H9 (cell line): Measurements from ENCODE around the gene PFKFB2. TPM values are rescaled to one million over a fixed set of nuclear protein-coding genes. Genes with fewer than 3 reads are reported as not detected.

Source experiments
- DNase-seq: peaks from one replicate; pipeline ENCODE4 v3.0.0-alpha.2; 2017
- H2AFZ ChIP-seq: one replicate; pipeline ENCODE4 v1.6.1; 2013; ENCODE audit warnings: mild to moderate bottlenecking, low read length, control low read depth, moderate library complexity
- H2AK5ac ChIP-seq: 2 replicates; pipeline ENCODE4 v1.6.1; 2013; ENCODE audit warnings: low read length, control low read depth, mixed read lengths; ENCODE audit not compliant: insufficient read length
- H2BK120ac ChIP-seq: one replicate; pipeline ENCODE4 v1.6.1; 2013; ENCODE audit warnings: low read depth, mild to moderate bottlenecking, low read length, control low read depth, inconsistent platforms; ENCODE audit not compliant: poor library complexity, severe bottlenecking
- H2BK12ac ChIP-seq: 2 replicates; pipeline ENCODE4 v1.6.1; 2013; ENCODE audit warnings: low read length, control low read depth, mixed read lengths, low read depth; ENCODE audit not compliant: insufficient read length
- H2BK15ac ChIP-seq: 2 replicates; pipeline ENCODE4 v1.6.1; 2013; ENCODE audit warnings: low read depth, low read length, control low read depth
- H2BK20ac ChIP-seq: one replicate; pipeline ENCODE4 v1.6.1; 2013; ENCODE audit warnings: low read depth, mild to moderate bottlenecking, low read length, control low read depth, inconsistent platforms; ENCODE audit not compliant: poor library complexity, severe bottlenecking
- H2BK5ac ChIP-seq: 2 replicates; pipeline ENCODE4 v1.6.1; 2013; ENCODE audit warnings: low read length, control low read depth, mixed read lengths; ENCODE audit not compliant: insufficient read length
- H3K14ac ChIP-seq: 2 replicates; pipeline ENCODE4 v1.6.1; 2013; ENCODE audit warnings: low read length, control low read depth; ENCODE audit not compliant: insufficient read depth
- H3K18ac ChIP-seq: 2 replicates; pipeline ENCODE4 v1.6.1; 2013; ENCODE audit warnings: low read depth, mild to moderate bottlenecking, mixed read lengths, low read length, control low read depth; ENCODE audit not compliant: insufficient read length
- H3K23ac ChIP-seq: 2 replicates; pipeline ENCODE4 v1.6.1; 2013; ENCODE audit warnings: low read length, control low read depth, mixed read lengths, low read depth; ENCODE audit not compliant: insufficient read length
- H3K23me2 ChIP-seq: 2 replicates; pipeline ENCODE4 v1.6.1; 2013; ENCODE audit warnings: low read depth, mild to moderate bottlenecking, mixed read lengths, low read length, control low read depth; ENCODE audit not compliant: insufficient read length, poor library complexity, severe bottlenecking
- H3K27ac ChIP-seq: 2 replicates; pipeline ENCODE4 v1.5.1; 2013; ENCODE audit warnings: low read length, control low read depth, mixed read lengths, low read depth; ENCODE audit not compliant: insufficient read length
- H3K27me3 ChIP-seq: 2 replicates; pipeline ENCODE4 v1.6.1; 2013; ENCODE audit warnings: low read length, control low read depth, inconsistent platforms; ENCODE audit not compliant: insufficient read depth
- H3K4ac ChIP-seq: 2 replicates; pipeline ENCODE4 v1.6.1; 2013; ENCODE audit warnings: low read depth, mild to moderate bottlenecking, control low read depth, inconsistent platforms, low read length, moderate library complexity
- H3K4me1 ChIP-seq: 2 replicates; pipeline ENCODE4 v1.6.1; 2013; ENCODE audit warnings: low read length, control low read depth, inconsistent platforms; ENCODE audit not compliant: insufficient read depth
- H3K4me2 ChIP-seq: 2 replicates; pipeline ENCODE4 v1.6.1; 2013; ENCODE audit warnings: low read length, control low read depth, mixed read lengths; ENCODE audit not compliant: insufficient read length, insufficient read depth
- H3K56ac ChIP-seq: 2 replicates; pipeline ENCODE4 v1.6.1; 2013; ENCODE audit warnings: low read depth, mild to moderate bottlenecking, mixed read lengths, low read length, control low read depth; ENCODE audit not compliant: insufficient read length
- H3K79me1 ChIP-seq: 2 replicates; pipeline ENCODE4 v1.6.1; 2013; ENCODE audit warnings: low read depth, mild to moderate bottlenecking, moderate library complexity, low read length, control low read depth, inconsistent platforms; ENCODE audit not compliant: insufficient read depth, poor library complexity, severe bottlenecking
- H3K79me2 ChIP-seq: 2 replicates; pipeline ENCODE4 v1.6.1; 2013; ENCODE audit warnings: low read length, control low read depth, inconsistent platforms; ENCODE audit not compliant: insufficient read depth
- H3K9ac ChIP-seq: 2 replicates; pipeline ENCODE4 v1.6.1; 2013; ENCODE audit warnings: low read length, control low read depth, mixed read lengths; ENCODE audit not compliant: insufficient read length; ENCODE audit errors: extremely low read depth
- H3K9me3 ChIP-seq: one replicate; pipeline ENCODE4 v1.6.1; 2013; ENCODE audit warnings: low read depth, low read length, inconsistent platforms; ENCODE audit not compliant: control insufficient read depth
- H3T11ph ChIP-seq: one replicate; pipeline ENCODE4 v1.6.1; 2013; ENCODE audit warnings: mild to moderate bottlenecking, low read length, control low read depth, inconsistent platforms
- H4K20me1 ChIP-seq: one replicate; pipeline ENCODE4 v1.6.1; 2013; ENCODE audit not compliant: control insufficient read depth, insufficient read length, insufficient read depth
- H4K5ac ChIP-seq: 2 replicates; pipeline ENCODE4 v1.6.1; 2013; ENCODE audit warnings: low read depth, mild to moderate bottlenecking, mixed read lengths, low read length, control low read depth; ENCODE audit not compliant: insufficient read length
- H4K8ac ChIP-seq: replicated peaks from 2 replicates; pipeline ENCODE4 v1.6.1; 2013; ENCODE audit warnings: low read length, control low read depth, mixed read lengths, low read depth; ENCODE audit not compliant: insufficient read length
- H4K91ac ChIP-seq: 2 replicates; pipeline ENCODE4 v1.6.1; 2013; ENCODE audit warnings: low read depth, mild to moderate bottlenecking, moderate library complexity, mixed read lengths, low read length, control low read depth; ENCODE audit not compliant: insufficient read length
- H3K27ac Mint-ChIP-seq, 3 experiments: 2 replicates in 2 of 3; 3 replicates in 1 of 3; pipeline ENCODE4 v1.8.0; 2020 to 2021; ENCODE audit warnings: mixed read lengths in 3 of 3, mild to moderate bottlenecking in 1 of 3, moderate library complexity in 1 of 3
- H3K27me3 Mint-ChIP-seq: 2 replicates; pipeline ENCODE4 v1.8.0; 2021; ENCODE audit warnings: low read depth, mild to moderate bottlenecking, moderate library complexity, mixed read lengths
- H3K36me3 Mint-ChIP-seq, 3 experiments: 2 replicates in 2 of 3; 3 replicates in 1 of 3; pipeline ENCODE4 v1.8.0; 2020 to 2021; ENCODE audit warnings: low read depth in 3 of 3, mixed read lengths in 3 of 3; ENCODE audit not compliant: insufficient read depth in 1 of 3
- H3K4me1 Mint-ChIP-seq, 2 experiments: 2 replicates each; pipeline ENCODE4 v1.8.0; 2020; ENCODE audit warnings: mixed read lengths in 2 of 2
- H3K4me3 Mint-ChIP-seq, 2 experiments: 2 replicates in 1 of 2; 3 replicates in 1 of 2; pipeline ENCODE4 v1.8.0; 2020 to 2021; ENCODE audit warnings: mild to moderate bottlenecking in 2 of 2, mixed read lengths in 2 of 2, moderate library complexity in 1 of 2
- H3K9me3 Mint-ChIP-seq, 2 experiments: 2 replicates in 1 of 2; 3 replicates in 1 of 2; pipeline ENCODE4 v1.8.0; 2020; ENCODE audit warnings: mild to moderate bottlenecking in 2 of 2, mixed read lengths in 2 of 2, moderate library complexity in 1 of 2
- CTCF ChIP-seq: fragments of 200-600 bp; sonication (generic); conservative IDR thresholded peaks from 3 replicates; pipeline ENCODE4 v1.8.0; 2021; ENCODE audit warnings: antibody characterized with exemption, mild to moderate bottlenecking
- WGBS: extraction: QIAGEN DNeasy Blood & Tissue Kit; methylation state at CpG from one replicate; pipeline ENCODE4 v1.1.7; 2013; ENCODE audit warnings: missing lambda C conversion rate, low lambda C conversion rate, mixed read lengths; ENCODE audit not compliant: insufficient read length; ENCODE audit errors: extremely low coverage; 5-methylcytosine and 5-hydroxymethylcytosine counted together
- total RNA-seq: library from RNA; stranded (reverse); gene quantifications from 2 replicates; pipeline ENCODE4 v1.2.1, GENCODE V29; 2021

Gene PFKFB2
- total RNA-seq, 1 experiment from 2014 or later, result 14.6 TPM

GRCh38 chr1:207039380-207040180 lies 13.5 kb upstream of the PFKFB2 start:
- peaks cover 0 to 4% (median 1%) of the 10 kb centered on the region in 3 experiments; a peak in 2 of 7 replicates for H3K36me3 Mint-ChIP-seq
- no peak overlapping the region for H3K9ac ChIP-seq
- H3K4me2 ChIP-seq, result no peak overlapping the region
- H3K27me3 Mint-ChIP-seq, result no peaks in the 10 kb centered on the region
- DNase-seq, result no peak
- no peak overlapping the region for H3K27ac ChIP-seq
- H3K79me1 ChIP-seq, result no peaks in the 10 kb centered on the region
- no peak overlapping the region for H4K91ac ChIP-seq
- H3K4me1 Mint-ChIP-seq, result peaks cover 4% of the 10 kb centered on the region in 2 experiments; a peak in 2 of 4 replicates
- H2BK12ac ChIP-seq, result no peak overlapping the region
- no peak overlapping the region for H3K4me3 Mint-ChIP-seq
- H2BK120ac ChIP-seq, result no peak overlapping the region
- H3K4ac ChIP-seq, result no peak overlapping the region
- no peak overlapping the region for H3K56ac ChIP-seq
- no peaks in the 10 kb centered on the region for H3K4me1 ChIP-seq
- no peak overlapping the region for H2AFZ ChIP-seq
- H3K23ac ChIP-seq, result no peak overlapping the region
- no peak overlapping the region for H2BK5ac ChIP-seq
- H3K27ac Mint-ChIP-seq, result no peak overlapping the region
- no peaks in the 10 kb centered on the region for H3K79me2 ChIP-seq
- peaks cover 0 to 1% of the 10 kb centered on the region in 2 experiments; a peak in 1 of 5 replicates for H3K9me3 Mint-ChIP-seq
- WGBS, result no CpG with 5 or more reads among the region's 4 CpGs
- H4K8ac ChIP-seq, result no peak overlapping the region
- no peak overlapping the region for H3K18ac ChIP-seq
- no peaks in the 10 kb centered on the region for H4K20me1 ChIP-seq
- H3K9me3 ChIP-seq, result no peaks in the 10 kb centered on the region
- no peaks in the 10 kb centered on the region for H3K27me3 ChIP-seq
- H2BK15ac ChIP-seq, result no peak overlapping the region
- no peak overlapping the region for H2BK20ac ChIP-seq
- no peak overlapping the region for H3K14ac ChIP-seq
- H3T11ph ChIP-seq, result no peak overlapping the region
- no peak for TF ChIP-seq CTCF
- no peak overlapping the region for H4K5ac ChIP-seq
- no peak overlapping the region for H2AK5ac ChIP-seq
- H3K23me2 ChIP-seq, result no peaks in the 10 kb centered on the region
